Measurements from ENCODE around the gene HNRNPA3.
A peak's percentile ranks its signal among the peaks of the same experiment; 100 is the strongest.
"Not testable (repeated sequence)": the region's sequence is repeated elsewhere in the genome, so short reads cannot be mapped to it uniquely, and the experiment has no call there.

The HNRNPA3 gene

DNA sequence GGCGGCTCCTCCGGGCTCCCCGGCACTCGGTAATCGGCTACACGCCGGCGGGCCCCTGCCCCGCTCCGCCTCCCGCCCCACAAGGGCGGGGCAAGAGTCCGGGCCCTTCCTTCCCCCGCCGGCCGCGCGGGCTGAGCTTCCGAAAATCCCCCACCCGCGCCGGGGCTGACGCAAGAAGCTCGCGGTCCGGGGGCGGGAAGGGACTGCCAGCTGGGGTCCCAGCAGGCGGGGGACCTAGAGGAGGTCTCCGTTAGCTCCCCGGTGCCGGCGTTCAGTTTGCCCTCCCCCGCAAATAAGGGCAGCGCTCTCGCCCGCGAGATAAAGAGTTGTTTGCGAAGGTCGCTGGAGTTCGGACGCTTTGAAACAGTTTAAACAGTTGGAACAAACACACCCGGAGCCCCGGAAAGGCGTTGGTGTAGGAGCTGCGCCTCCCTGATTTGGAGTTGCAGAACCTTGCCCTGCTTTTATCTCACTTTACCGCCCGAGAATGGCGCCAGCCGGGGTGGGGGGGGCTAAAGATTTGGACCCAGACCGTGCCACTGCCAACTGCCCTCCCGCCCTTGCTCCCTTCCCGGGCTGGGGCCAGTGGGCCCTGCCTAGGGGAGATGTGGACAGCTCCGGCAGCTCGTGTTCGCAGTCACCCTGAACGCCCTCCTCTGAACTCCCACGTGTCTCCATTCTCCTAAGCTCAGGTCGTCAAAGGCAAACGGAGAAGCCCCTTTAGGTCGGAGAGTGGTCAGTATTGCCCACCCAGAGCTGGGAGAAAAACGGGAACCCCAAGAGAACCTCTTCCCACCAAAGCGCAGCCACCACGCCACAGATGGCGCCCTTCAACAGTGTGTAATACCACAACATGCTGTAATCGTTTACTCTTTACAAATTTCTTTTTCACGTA is 52.3 kb downstream of the HNRNPA3 start, which contains the start of gene NFE2L2:
Gene NFE2L2, minus strand, starts transcription at position 35 of the 895 bp plus-strand sequence. CDS start 151 bp downstream, outside the sequence.
- peaks cover 12% of the 10 kb centered on the region for H3K36me3 Mint-ChIP-seq
- peak within 1 kb of the TSS; percentile 100 for H3K27ac Mint-ChIP-seq
- peak within 1 kb of the TSS; percentile 97 for H3K4me3 Mint-ChIP-seq
- no peaks in the 10 kb centered on the region for H3K9me3 Mint-ChIP-seq
- H3K4me1 Mint-ChIP-seq: peaks cover 42% of the 10 kb centered on the region
- H3K27me3 Mint-ChIP-seq: no peaks in the 10 kb centered on the region
- peak; percentile 88 for ATAC-seq

DNA sequence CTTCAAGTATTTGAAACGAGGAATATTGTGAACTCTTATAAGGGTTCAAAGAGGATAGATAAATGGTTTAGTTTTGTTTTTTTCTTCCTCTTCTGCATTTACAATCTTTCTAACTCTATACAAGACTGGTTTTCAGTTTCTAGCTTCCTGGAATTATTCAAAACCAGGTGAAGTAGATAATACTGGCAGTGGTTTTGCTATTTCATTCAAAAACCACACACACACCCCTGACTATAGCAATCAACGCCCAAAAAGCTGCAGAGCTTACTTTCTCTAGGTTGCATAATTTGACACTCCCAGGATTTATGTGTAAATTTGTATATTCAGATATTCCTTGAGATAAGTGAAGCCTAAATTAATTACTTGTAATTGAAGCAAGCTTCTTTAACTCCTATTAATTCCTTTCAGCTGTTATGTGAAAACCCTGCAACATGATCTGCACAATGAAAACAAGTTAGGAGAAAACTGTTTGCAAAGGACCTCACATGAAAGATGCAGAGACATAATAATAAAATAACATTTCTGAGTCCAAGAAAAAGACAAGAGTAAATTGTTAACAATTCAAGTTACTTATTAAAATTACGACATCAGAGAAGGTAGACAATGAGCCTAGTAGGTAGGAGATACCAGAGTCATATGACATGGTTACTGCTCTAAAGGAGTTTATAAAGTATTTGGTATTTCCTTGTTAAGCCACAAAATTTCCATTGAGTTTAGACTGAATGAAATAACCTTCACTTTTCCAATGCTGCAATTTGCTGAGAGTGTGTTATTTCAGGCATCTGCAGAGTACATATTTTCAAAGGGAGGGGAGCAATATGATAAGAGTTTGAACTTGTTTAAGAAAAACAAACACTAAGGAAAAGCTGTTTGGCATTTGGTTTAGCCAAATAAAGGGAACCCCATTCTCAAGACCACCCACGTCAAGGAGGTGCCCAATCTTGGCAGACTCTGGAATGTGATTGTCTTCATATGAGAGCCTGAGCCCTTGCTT is 53.5 kb downstream of the HNRNPA3 start:
- Mint-ChIP-seq H3K27me3 (no peaks in the 10 kb centered on the region), H3K36me3 (peaks cover 5% of the 10 kb centered on the region), H3K27ac (peak overlapping the region; percentile 100), H3K9me3 (no peaks in the 10 kb centered on the region), H3K4me3 (peak overlapping the region; percentile 97), H3K4me1 (peaks cover 30% of the 10 kb centered on the region)
- no peak for ATAC-seq

DNA sequence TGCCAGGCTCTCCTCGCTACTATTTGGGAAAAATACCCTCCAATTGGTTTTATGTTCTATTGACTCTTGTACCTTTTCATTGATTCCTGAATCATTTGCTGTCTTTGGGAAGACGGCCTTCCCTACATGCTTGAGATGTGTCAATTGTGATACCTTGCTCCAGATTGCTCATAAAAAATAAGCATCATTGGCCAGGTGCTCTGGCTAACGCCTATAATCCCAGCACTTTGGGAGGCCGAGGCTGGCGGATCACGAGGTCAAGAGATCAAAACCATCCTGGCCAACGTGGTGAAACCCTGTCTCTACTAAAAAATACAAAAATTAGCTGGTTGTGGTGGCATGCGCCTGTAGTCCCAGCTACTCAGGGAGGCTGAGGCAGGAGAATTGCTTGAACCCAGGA is 54.4 kb downstream of the HNRNPA3 start:
- not testable (repeated sequence) for H3K9me3 Mint-ChIP-seq, H3K27me3 Mint-ChIP-seq, ATAC-seq, H3K27ac Mint-ChIP-seq, H3K36me3 Mint-ChIP-seq, H3K4me3 Mint-ChIP-seq
- H3K4me1 Mint-ChIP-seq: peaks cover 22% of the 10 kb centered on the region

DNA sequence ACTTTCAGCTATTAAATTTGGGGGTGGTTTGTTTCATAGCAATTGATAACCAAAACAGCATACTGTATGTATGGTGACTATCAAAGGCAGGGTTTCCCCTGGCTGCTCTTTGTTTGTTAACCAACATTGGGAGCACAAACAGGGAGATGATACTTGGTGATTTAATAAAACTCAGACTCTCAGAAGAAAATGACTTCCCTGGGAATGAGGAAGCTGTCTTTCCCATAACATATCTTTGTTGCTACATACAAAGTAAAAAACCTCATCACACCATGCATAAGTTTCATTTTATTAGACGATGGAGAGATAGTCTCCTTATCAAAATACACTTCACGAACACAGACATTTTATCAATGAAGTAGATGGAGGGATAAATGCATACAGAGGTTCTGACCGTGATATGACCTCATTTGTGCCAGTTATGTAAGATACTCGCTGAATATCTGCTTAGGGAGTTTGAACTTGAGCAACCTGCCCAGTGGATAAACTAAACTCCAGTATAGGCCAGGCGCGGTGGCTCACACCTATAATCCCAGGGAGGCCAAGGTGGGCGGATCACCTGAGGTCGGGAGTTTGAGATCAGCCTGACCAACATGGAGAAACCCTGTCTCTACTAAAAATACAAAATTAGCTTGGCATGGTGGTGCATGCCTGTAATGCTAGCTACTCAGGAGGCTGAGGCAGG is 55.7 kb downstream of the HNRNPA3 start:
- Mint-ChIP-seq H3K27ac (no peak overlapping the region), H3K9me3 (no peaks in the 10 kb centered on the region), H3K4me3 (no peak overlapping the region), H3K4me1 (peaks cover 15% of the 10 kb centered on the region), H3K36me3 (peaks cover 2% of the 10 kb centered on the region), H3K27me3 (no peaks in the 10 kb centered on the region)
- ATAC-seq: no peak

DNA sequence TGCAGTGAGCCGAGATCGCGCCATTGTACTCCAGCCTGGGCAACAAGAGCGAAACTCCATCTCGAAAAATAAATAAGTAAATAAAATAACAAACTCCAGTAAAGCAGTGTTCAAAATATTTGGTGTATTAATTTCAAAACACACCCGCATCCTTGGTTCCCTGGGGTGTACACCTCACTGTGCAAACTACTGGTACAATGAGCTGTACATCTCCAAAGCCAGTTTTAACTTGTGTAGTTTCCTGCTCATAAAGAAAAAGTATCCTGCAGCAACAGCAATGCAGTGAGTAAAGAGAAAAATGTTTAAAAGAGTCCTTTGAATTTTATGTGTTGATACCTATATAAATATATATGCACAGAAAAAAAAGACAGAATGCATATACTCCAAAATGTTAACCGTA is 56.3 kb downstream of the HNRNPA3 start:
- H3K27ac Mint-ChIP-seq: peak overlapping the region; percentile 44
- no peaks in the 10 kb centered on the region for H3K9me3 Mint-ChIP-seq
- ATAC-seq: no peak
- H3K4me1 Mint-ChIP-seq: peaks cover 15% of the 10 kb centered on the region
- H3K36me3 Mint-ChIP-seq: no peaks in the 10 kb centered on the region
- no peaks in the 10 kb centered on the region for H3K27me3 Mint-ChIP-seq
- H3K4me3 Mint-ChIP-seq: no peak overlapping the region

DNA sequence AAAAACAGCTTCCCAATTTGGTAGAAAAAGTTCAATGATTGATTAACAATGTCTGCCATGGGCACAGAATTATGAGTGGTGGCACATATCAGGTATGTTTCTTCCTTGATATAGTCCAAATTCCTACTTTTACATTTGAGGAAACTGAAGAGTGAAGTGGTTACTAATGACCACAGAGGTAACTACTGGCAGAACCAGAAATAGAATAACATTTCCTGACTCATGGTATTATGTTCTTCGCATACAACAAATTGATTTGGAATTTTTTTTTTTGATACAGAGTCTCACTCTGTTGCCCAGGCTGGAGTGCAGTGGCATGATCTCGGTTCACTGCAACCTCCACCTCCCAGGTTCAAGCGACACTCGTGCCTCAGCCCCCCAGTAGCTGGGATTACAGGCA is 57.9 kb downstream of the HNRNPA3 start:
- no peak for ATAC-seq
- Mint-ChIP-seq H3K4me3 (no peak overlapping the region), H3K4me1 (peaks cover 15% of the 10 kb centered on the region), H3K9me3 (no peaks in the 10 kb centered on the region), H3K36me3 (no peaks in the 10 kb centered on the region), H3K27me3 (no peaks in the 10 kb centered on the region), H3K27ac (no peak overlapping the region)

DNA sequence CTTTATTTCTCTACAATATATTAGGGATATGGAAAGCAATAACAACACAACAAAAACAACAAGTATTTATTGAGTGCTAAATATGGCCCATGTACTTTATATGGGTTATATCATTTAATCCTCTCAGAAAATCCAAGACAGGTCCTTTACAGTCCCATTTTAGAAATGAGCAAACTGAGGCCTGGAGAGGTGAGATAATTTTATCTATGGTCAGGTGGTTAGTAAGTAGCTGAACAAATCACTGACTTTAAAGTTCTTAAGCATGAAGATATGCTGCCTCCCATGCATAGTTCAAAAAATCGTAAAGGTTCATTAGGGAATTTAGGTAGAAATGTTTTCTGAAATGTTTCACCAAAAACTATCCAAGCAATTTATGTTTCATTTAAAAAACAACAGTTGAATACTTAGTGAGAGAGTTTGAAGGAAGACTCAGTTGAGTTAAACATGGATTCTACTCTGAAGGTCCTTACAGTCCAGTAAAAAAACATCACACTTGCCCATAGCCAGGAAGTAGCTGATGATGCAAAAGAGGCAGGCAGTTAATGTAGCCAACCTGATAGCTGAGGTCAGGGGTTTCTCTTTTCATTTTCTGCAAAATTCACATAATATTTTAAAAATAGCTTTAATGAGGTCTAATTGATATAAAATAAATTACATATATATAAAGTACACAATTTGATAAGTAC is 59.5 kb downstream of the HNRNPA3 start:
- Mint-ChIP-seq H3K4me3 (no peak overlapping the region), H3K27me3 (no peaks in the 10 kb centered on the region), H3K9me3 (no peaks in the 10 kb centered on the region), H3K27ac (no peak overlapping the region), H3K36me3 (no peaks in the 10 kb centered on the region), H3K4me1 (peaks cover 7% of the 10 kb centered on the region)
- ATAC-seq: no peak

DNA sequence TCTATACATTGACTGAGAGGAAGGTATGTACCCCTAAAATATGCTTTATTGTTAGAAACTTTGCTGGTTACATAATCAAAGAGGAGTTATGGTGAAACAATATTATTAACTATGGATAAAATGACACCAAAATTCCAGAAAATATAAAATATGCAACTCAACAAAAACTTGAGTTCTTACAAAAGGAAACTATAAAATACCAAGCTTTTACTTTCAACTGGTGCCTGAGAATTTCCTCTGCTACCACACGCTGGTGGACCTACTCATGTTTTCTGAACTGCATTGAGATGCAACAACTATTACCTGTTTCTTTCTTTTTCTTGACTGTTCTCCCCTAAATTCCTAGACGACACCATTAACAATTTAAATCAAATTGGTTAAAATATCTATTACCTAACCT is 60.2 kb downstream of the HNRNPA3 start:
- no peak for ATAC-seq
- no peaks in the 10 kb centered on the region for H3K27me3 Mint-ChIP-seq
- no peak overlapping the region for H3K4me3 Mint-ChIP-seq
- H3K36me3 Mint-ChIP-seq: no peaks in the 10 kb centered on the region
- H3K4me1 Mint-ChIP-seq: peaks cover 7% of the 10 kb centered on the region
- H3K9me3 Mint-ChIP-seq: no peaks in the 10 kb centered on the region
- H3K27ac Mint-ChIP-seq: no peak overlapping the region

DNA sequence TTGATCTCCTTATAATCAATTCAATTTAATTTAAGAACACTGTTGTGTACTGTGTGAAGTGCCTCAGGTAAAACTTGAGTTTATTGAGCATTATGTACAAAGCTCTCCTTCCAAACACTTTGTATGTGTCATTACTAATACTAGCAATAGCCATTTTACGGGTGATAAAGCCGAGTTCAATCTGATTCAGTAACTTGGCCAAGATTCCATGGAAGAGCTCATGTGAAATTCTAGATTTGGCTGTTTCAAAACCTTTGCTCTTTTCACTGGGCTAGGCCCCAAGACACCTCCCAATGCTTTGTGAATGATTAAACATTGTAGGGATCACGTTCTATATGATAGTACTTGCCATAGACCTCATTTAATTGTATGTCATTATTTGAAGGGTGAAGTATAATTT is 60.8 kb downstream of the HNRNPA3 start:
- Mint-ChIP-seq H3K27me3 (no peaks in the 10 kb centered on the region), H3K4me3 (no peak overlapping the region), H3K36me3 (no peaks in the 10 kb centered on the region), H3K27ac (no peak overlapping the region), H3K4me1 (peaks cover 7% of the 10 kb centered on the region), H3K9me3 (no peaks in the 10 kb centered on the region)
- no peak for ATAC-seq

Data from stimulated activated memory B cell treated with anti-CD40 and anti-IgM and Interleukin-4, amounts not matched to agents 10 μg/mL and 1 μg/mL and 100 μg/mL, for 72 hours (primary cell).